Epithelial cell of umbilical artery (primary cell): ENCODE results near the gene SORCS2. TPM values are rescaled to one million over a fixed set of nuclear protein-coding genes. Genes with fewer than 3 reads are reported as not detected.

Experiments
- total RNA-seq: library from RNA; depleted of rRNA; stranded (reverse); fragments of >200 nt; gene quantifications from 2 replicates; pipeline ENCODE4 v1.2.3, GENCODE V29; 2014

The SORCS2 gene
- total RNA-seq, result 0.15 TPM in 1 of 2 replicates, not detected in the other

GRCh38 chr4:7192252-7193029, at the start of gene SORCS2:
TSS of gene SORCS2 (plus strand) at chr4:7192538.

GRCh38 chr4:7434766-7435150, 242.4 kb downstream of the SORCS2 start, which contains the start of gene PSAPL1:
TSS of gene PSAPL1 (minus strand) at chr4:7434930. CDS start at chr4:7434879, 51 bp downstream.

Other genes with a start within 250 kb of the SORCS2 start
- gene TADA2B, start 149.2 kb upstream of the SORCS2 start, total RNA-seq, result 8.8 TPM in 2 replicates
- 48.6 and 65.0 TPM in 2 replicates for gene GRPEL1, start 124.5 kb upstream of the SORCS2 start, total RNA-seq
- not detected in 2 replicates for gene PSAPL1, start 242.4 kb downstream of the SORCS2 start, total RNA-seq